HFF-Myc (cell line): ENCODE results near the gene SESTD1.

Experiments used
- DNase-seq: peaks from one replicate; pipeline ENCODE4 v3.0.0-alpha.2; 2011; ENCODE audit warnings: low read depth; ENCODE audit errors: extremely low read depth
- H3K4me3 ChIP-seq: replicated peaks from 2 replicates; pipeline ENCODE4 v1.5.1; 2011; ENCODE audit warnings: low read depth, mild to moderate bottlenecking, control low read depth, low read length
- TF ChIP-seq, protein P1 (sequence below): IDR thresholded peaks from 2 replicates; pipeline ENCODE4 v1.5.1; 2012; ENCODE audit warnings: mild to moderate bottlenecking, low read depth, low read length, control low read depth; ENCODE audit errors: missing control alignments

SESTD1 gene

DNA sequence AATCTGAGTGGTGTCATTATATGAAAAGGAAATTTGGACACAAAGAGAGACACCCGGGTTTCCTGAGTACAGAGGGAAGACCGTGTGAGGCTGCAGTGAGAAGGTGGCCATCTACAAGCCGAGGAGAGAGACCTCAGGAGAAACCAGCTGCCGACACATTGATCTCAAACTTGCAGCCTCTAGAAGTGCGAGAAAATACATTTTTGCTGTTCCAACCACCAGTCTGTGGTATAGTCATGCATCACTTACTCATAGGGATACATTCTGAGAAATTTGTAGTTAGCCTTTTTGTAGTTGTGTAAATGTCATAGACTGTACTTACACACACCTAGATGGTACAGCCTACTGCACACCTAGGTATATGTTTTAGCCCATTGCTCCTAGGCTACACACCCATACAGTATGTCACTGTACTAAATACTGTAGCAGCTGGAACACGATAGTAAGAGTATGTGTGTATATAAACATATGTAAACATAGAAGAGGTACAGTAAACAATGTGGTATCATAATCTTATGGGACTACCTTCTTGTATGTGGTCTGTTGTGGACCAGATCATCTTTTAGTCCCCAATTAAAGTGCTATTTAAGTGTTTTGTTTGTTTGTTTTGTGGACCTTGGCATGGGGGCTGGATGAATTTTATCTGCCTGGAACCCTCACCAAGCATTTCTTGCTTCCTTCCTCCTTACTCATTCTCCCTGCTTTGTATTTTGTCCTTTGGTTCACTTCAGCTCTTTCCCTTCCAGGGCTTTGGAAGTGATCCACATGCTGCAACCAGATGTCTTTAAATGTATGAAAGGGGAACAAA is 38.3 kb upstream of the SESTD1 start:
- no peak overlapping the region for H3K4me3 ChIP-seq
- DNase-seq = peak; percentile 31
- TF ChIP-seq, protein P1, sequence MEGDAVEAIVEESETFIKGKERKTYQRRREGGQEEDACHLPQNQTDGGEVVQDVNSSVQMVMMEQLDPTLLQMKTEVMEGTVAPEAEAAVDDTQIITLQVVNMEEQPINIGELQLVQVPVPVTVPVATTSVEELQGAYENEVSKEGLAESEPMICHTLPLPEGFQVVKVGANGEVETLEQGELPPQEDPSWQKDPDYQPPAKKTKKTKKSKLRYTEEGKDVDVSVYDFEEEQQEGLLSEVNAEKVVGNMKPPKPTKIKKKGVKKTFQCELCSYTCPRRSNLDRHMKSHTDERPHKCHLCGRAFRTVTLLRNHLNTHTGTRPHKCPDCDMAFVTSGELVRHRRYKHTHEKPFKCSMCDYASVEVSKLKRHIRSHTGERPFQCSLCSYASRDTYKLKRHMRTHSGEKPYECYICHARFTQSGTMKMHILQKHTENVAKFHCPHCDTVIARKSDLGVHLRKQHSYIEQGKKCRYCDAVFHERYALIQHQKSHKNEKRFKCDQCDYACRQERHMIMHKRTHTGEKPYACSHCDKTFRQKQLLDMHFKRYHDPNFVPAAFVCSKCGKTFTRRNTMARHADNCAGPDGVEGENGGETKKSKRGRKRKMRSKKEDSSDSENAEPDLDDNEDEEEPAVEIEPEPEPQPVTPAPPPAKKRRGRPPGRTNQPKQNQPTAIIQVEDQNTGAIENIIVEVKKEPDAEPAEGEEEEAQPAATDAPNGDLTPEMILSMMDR = no peak

DNA sequence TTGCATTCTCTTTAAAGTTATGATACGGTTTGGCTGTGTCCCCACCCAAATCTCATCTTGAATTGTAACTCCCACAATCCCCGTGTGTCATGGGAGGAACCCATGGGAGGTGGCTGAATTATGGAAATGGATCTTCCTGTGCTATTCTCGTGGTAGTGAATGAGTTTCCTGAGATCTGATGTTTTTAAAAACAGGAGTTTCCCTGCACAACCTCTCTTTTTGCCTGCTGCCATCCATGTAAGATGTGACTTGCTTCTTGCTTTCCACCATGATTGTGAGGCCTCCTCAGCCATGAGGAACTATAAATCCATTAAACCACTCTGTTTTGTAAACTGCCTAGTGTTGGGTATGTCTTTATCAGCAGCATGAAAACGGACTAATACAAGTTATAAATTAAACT is 37.5 kb upstream of the SESTD1 start:
- DNase-seq = no peak
- no peak overlapping the region for H3K4me3 ChIP-seq
- TF ChIP-seq, protein P1 = no peak

DNA sequence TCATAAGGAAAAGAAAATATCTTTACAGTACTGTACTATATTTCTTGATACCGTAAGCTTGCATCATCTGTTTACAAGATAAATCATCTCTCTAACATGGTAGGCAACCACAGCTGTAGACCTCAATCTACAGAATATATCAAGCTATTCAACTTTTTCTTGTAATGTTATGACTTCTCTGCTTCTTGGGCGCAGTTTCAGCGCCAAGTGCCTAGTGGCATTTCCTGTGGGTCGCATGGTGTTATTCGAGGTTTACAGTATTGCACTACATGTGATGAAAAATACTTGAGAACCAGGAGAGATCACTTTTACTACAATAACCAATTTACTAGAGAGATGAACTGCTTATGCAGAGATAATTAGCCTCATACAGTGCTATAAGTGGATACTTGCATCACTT is 34.0 kb upstream of the SESTD1 start:
- TF ChIP-seq, protein P1 = no peak
- no peak for DNase-seq

DNA sequence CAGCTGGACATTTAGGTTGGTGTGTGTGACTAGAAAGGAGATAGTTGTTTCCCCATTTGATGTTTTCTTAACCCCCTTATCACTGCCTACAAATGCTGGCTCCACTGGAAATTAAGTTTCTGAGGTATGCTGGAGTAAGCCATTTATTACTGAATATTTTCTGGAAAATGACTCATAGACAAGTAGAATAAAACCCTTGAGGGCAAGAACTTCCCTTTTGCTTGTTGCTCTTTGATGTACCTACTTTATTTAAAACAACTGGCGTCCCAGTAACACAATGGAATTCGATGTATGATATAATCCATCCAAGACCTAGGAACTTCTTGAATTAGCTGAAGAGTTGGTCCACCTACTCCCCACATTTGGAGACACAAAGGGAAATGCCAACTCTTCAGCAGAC is 33.3 kb upstream of the SESTD1 start:
- TF ChIP-seq, protein P1 = no peak
- H3K4me3 ChIP-seq = no peak overlapping the region
- no peak for DNase-seq

More for the DNA sequence above, 34.0 kb upstream of the SESTD1 start:
- no peak overlapping the region for H3K4me3 ChIP-seq

DNA sequence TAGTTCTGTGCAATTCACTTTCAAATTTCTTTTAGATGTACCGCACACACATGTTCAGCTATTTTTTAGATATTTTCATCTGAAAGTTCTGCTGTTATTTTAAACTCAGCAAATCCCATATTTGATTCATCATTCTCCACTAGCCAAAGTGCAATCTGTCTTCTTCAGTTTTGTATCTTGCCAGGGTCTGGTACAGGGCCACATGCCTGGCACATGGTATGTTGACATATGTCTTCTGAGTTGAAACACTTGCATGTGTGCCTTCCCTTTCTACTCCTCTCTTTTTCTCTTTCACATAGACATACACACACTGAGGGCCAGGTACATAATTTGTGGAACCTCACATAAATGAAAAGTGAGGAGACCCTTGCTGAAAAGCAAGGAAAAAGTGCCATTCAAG is 25.7 kb upstream of the SESTD1 start:
- H3K4me3 ChIP-seq = no peak overlapping the region
- TF ChIP-seq, protein P1 = no peak

DNA sequence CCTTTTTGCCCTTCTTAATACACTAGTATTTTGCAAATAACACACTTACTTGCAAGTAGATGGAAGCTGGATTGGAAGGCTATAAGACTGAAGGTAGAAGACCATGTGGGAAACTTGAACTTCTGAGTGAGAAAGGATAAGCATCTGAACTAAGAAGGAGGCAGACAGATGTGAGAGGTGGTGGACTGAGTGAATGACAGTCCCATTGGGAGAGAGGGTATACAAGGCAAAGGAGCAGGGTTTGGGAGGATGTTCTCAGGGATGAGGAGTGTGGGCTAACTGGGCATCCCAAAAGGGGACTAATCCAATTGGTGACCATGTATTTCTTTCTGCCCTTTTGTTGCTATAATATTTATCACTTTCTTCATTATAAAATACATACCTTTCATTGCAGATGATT is 20.4 kb upstream of the SESTD1 start:
- no peak for DNase-seq
- no peak overlapping the region for H3K4me3 ChIP-seq
- TF ChIP-seq, protein P1 = no peak

More for the DNA sequence above, 25.7 kb upstream of the SESTD1 start:
- DNase-seq = no peak
